Measurements from ENCODE around the gene KAT5.
"Not testable (repeated sequence)": the region's sequence is repeated elsewhere in the genome, so short reads cannot be mapped to it uniquely, and the experiment has no call there.

Gene KAT5

DNA sequence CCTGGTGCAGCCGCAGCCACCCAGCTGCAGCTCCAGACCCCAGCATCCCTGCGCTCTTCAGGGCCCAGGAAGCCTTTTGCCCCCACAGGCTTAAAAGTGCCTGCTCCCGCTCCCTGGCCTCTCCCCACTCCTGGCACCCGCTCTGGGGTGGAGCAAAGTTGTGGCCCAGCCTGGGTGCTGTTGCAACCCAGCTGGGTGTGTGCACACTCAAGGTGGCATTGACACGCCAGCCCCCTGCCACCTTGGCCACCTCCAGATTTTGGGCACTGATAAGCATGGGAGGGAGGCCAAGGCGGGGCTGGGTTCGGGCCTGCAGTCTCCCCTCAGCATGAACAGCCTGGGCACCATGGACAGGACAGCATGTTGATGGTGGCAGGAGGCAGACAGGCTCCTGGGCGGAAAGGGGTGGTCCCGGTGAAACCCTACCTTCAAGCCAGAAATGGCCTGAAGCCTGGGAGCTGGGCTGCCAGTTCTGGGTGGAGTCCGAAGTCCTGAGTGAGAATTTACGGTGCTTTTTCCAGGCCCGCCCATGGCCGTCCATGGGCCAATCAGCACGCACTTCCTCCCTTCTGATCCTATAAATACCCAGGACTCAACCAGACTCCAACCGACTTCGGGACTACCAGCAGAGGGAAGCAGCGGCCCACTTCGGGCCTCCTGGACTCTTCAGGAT is 32.1 kb downstream of the KAT5 start:
- DNase-seq (ENCODE audit: low read depth in 2 of 2) = no peak

DNA sequence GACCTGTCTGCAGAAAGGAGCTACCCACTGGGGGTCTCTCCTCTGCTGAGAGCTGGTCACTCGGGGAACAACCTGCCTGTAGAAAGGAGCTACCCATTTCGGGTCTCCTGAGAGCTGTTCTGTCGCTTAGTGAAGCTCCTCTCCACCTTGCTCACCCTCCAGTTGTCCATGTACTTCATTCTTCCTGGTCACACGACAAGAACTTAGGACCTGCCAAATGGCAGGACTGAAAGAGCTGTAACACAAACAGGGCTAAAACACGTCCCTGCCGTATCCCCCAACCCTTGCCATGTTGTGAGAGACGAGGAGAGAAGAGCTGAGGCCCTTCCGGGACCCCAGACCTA is 32.6 kb downstream of the KAT5 start:
- DNase-seq (ENCODE audit: low read depth in 2 of 2) = no peak

DNA sequence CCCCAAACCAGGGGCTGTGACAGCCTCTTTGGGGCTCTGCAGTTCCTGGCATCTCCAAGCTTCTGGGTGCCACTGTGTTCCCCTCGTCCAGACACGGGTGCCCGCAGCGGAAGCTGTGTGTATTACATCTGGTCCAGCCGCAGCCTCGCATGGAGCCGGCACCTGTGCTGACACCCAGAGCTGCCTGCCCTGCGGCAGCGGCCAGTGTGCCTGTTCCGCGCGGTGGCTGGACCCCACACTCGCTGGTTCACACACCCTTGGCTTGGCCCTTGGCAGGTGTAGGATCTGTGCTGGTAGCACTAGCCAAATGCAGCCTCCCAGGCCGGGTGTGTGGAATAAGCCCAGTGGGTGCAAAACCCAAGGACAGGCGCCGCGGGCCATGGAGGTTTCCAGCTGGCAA is 33.0 kb downstream of the KAT5 start:
- DNase-seq (ENCODE audit: low read depth in 2 of 2) = no peak

DNA sequence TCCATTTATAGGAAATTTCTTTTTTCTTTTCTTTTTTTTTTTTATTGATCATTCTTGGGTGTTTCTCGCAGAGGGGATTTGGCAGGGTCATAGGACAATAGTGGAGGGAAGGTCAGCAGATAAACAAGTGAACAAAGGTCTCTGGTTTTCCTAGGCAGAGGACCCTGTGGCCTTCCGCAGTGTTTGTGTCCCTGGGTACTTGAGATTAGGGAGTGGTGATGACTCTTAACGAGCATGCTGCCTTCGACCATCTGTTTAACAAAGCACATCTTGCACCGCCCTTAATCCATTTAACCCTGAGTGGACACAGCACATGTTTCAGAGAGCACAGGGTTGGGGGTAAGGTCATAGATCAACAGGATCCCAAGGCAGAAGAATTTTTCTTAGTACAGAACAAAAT is 50.1 kb downstream of the KAT5 start:
- not testable (repeated sequence) for DNase-seq (ENCODE audit: low read depth in 2 of 2)

DNA sequence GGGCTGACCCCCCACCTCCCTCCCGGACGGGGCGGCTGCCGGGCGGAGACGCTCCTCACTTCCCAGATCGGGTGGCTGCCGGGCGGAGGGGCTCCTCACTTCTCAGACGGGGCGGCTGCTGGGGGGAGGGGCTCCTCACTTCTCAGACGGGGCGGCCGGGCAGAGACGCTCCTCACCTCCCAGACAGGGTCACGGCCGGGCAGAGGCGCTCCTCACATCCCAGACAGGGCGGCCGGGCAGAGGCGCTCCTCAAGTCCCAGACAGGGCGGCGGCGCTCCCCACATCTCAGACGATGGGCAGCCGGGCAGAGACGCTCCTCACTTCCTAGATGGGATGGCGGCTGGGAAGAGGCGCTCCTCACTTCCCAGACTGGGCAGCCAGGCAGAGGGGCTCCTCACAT is 50.8 kb downstream of the KAT5 start:
- DNase-seq (ENCODE audit: low read depth in 2 of 2) = not testable (repeated sequence)

DNA sequence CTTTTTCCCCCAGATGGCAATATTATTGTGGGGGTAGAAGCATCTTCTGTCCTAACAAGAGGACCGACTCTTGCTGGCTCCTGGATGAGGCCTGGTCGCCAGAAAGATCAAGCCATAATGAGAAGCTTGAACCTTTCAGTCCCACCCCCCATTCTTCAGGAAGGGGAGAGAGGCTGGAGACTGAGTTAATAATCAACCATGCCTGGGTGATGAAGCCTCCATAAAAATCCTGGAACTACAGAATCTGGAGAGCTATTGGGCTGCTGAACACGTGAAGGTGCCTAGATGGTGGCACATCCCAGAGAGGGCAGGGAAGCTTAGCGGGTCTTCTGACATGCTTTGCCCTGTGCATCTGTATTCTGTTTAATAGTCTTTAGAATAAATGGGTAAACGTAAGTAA is 52.4 kb downstream of the KAT5 start:
- DNase-seq (ENCODE audit: low read depth in 2 of 2) = no peak

DNA sequence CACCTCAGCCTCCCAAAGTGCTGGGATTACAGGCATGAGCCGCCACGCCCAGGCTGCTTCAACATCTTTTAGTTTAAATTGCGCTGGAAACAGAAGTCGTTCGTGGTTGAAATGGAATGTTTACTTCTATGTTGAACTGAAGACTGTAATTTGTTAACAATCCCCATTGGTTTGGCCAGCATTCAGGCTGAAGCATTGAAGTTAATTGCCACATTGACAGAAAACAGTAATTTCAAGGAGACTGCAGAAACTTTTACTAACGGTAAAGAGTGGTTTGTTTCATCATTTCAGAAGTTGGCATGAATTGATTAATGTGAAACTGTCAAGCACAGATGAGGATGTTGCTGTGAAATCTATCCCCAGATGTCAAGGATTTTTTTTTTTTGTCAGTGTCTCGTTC is 54.5 kb downstream of the KAT5 start:
- no peak for DNase-seq (ENCODE audit: low read depth in 2 of 2)

DNA sequence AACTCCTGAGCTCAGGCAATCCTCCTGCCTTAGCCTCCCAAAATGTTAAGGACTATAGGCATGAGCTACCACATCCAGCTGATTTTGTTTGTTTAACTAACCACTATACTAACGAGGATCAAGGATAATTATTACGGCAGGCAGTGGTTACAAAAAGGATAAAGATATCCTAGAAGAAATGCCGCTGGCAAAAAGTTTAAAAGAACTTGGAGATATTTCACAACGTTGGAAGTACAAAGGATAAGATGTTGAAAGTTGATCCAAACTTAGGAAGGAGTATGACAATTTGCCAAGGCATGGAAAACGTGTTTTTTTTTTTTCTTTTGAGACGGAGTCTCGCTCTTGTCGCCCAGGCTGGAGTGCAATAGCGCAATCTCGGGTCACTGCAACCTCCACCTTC is 55.4 kb downstream of the KAT5 start:
- no peak for DNase-seq (ENCODE audit: low read depth in 2 of 2)

DNA sequence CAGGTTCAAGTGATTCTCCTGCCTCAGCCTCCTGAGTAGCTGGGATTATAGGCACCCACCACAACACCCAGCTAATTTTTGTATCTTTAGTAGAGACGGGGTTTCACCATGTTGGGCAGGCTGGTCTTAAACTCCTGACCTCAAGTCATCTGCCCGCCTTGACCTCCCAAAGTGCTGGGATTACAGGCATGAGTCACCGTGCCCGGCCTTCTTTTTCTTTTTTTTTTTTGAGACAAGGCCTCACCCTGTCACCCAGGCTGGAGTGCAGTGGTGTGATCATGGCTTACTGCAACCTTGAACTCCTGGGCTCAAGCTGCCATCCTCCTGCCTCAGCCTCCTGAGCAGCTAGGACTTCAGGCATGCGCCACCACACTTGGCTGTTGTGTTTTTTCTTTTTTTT is 55.8 kb downstream of the KAT5 start:
- DNase-seq (ENCODE audit: low read depth in 2 of 2) = not testable (repeated sequence)
